ACC112 (cell line): ENCODE results near the gene SCFD1.

Experiments used
- H2AFZ ChIP-seq: fragments of 200-600 bp; sonication (generic); one replicate; pipeline ENCODE4 v1.6.0; 2017; ENCODE audit warnings: antibody characterized with exemption, low read length; ENCODE audit not compliant: unreplicated experiment
- H3K27ac ChIP-seq: fragments of 200-600 bp; sonication (generic); 2 replicates; pipeline ENCODE4 v1.5.1; 2014; ENCODE audit warnings: low read depth, mild to moderate bottlenecking, antibody characterized with exemption, low read length, moderate library complexity
- H3K27me3 ChIP-seq: fragments of 200-600 bp; sonication (generic); 2 replicates; pipeline ENCODE4 v1.6.1; 2014; ENCODE audit warnings: mild to moderate bottlenecking, antibody characterized with exemption, low read length, moderate library complexity, mixed read lengths; ENCODE audit not compliant: insufficient read depth
- H3K36me3 ChIP-seq: fragments of 200-600 bp; sonication (generic); 2 replicates; pipeline ENCODE4 v1.6.1; 2016; ENCODE audit warnings: mild to moderate bottlenecking, antibody characterized with exemption, low read length, moderate library complexity, mixed read lengths; ENCODE audit not compliant: insufficient read depth
- H3K4me1 ChIP-seq: fragments of 200-600 bp; sonication (generic); one replicate; pipeline ENCODE4 v1.6.1; 2016; ENCODE audit warnings: low read length, mixed read lengths; ENCODE audit not compliant: insufficient read depth, unreplicated experiment, control insufficient read depth
- H3K4me3 ChIP-seq: fragments of 200-600 bp; sonication (generic); 2 replicates; pipeline ENCODE4 v1.5.1; 2014; ENCODE audit warnings: mild to moderate bottlenecking, low read depth, low read length
- H3K79me2 ChIP-seq: fragments of 200-600 bp; sonication (generic); one replicate; pipeline ENCODE4 v1.6.0; 2016; ENCODE audit warnings: low read length; ENCODE audit not compliant: control insufficient read depth, unreplicated experiment, insufficient read depth

The SCFD1 gene

DNA sequence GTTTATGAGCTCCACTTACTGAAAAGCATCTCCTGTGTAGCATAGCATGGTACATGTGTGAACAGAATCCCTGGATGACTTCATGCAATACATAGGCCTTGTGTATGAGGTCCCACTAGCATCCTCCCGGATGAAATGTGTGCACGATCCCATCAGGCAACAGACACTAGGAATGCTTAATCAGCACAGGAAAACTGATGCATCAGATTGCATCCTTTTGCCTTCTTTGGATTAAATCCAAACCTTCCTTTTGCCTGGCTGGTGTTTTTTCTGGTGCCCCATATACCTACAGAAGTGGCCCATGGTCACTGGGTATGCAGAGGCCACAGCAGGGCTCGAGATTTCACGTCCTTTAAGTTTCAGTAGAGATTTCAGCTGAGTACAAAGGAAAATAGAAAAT, 131.3 kb downstream of the SCFD1 start:
- H3K36me3 ChIP-seq = no peaks in the 10 kb centered on the region
- no peak overlapping the region for H3K27ac ChIP-seq
- H3K4me3 ChIP-seq = no peak overlapping the region
- H3K27me3 ChIP-seq = peaks cover 65% of the 10 kb centered on the region
- H3K4me1 ChIP-seq = no peaks in the 10 kb centered on the region
- no peak overlapping the region for H2AFZ ChIP-seq
- no peaks in the 10 kb centered on the region for H3K79me2 ChIP-seq

DNA sequence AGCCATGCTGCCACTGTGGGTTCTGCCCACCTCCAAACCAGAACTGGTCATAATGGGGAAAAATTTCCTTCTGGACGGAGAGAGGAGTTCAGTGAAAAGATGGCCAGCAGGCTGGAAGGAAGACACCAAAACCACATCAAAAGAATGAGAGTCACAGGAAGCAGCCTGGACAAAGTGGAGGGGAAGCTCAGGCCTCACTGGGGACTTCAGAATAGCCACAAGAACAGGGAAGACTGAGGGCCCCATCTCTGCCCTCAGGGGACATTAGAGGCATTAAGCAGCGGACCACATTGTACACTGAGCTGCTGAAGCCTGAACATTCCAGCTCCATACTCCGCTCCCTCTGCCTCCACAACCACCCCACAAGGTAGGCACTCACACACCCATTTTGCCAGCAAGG, 132.7 kb downstream of the SCFD1 start:
- Histone ChIP-seq H2AFZ (no peak overlapping the region), H3K4me3 (no peak overlapping the region), H3K79me2 (no peaks in the 10 kb centered on the region), H3K4me1 (no peaks in the 10 kb centered on the region), H3K36me3 (no peaks in the 10 kb centered on the region), H3K27ac (no peak overlapping the region), H3K27me3 (peaks cover 67% of the 10 kb centered on the region)

DNA sequence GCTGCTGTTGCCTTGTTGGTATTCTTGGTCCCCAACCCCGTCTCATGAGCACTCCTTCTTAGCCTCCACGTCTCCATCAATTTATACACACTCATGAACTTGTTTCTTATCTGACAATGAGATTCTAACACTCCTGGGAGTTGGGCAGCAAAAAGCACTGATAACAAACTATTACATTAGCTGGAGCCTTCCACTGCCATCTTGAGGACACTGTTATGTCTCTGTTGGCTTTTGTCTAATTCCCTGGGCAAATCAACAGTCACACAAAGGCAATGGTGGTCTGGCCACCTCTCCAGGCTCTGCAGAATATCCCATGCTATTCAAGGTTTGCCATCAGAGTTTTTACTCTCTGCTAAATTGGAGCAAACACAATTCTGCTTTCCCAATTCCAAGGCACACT, 134.5 kb downstream of the SCFD1 start:
- Histone ChIP-seq H3K36me3 (no peaks in the 10 kb centered on the region), H3K79me2 (no peaks in the 10 kb centered on the region), H2AFZ (no peak overlapping the region)

DNA sequence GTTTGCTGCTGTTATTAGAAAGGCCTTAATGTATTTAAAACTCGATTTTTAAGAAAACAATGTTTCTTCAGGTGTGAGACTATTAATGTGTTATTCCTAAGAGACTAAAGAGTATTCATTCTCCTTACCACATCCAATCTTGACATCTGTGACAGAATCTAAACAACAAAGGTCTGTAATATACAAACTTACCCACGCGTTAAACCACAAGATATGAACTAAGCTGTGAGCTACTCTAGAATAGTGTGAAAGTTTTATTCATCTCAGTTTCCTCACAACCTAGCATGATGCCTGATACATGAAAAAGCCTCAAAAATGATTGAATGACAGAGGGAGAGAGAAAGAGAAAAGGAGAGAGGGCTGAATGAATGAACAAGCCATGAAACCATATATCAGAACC, 135.0 kb downstream of the SCFD1 start:
- H3K27me3 ChIP-seq = peaks cover 71% of the 10 kb centered on the region
- no peak overlapping the region for H2AFZ ChIP-seq

More for the DNA sequence above, 134.5 kb downstream of the SCFD1 start:
- Histone ChIP-seq H3K4me3 (no peak overlapping the region), H3K4me1 (no peaks in the 10 kb centered on the region), H3K27ac (no peak overlapping the region), H3K27me3 (peaks cover 70% of the 10 kb centered on the region)

DNA sequence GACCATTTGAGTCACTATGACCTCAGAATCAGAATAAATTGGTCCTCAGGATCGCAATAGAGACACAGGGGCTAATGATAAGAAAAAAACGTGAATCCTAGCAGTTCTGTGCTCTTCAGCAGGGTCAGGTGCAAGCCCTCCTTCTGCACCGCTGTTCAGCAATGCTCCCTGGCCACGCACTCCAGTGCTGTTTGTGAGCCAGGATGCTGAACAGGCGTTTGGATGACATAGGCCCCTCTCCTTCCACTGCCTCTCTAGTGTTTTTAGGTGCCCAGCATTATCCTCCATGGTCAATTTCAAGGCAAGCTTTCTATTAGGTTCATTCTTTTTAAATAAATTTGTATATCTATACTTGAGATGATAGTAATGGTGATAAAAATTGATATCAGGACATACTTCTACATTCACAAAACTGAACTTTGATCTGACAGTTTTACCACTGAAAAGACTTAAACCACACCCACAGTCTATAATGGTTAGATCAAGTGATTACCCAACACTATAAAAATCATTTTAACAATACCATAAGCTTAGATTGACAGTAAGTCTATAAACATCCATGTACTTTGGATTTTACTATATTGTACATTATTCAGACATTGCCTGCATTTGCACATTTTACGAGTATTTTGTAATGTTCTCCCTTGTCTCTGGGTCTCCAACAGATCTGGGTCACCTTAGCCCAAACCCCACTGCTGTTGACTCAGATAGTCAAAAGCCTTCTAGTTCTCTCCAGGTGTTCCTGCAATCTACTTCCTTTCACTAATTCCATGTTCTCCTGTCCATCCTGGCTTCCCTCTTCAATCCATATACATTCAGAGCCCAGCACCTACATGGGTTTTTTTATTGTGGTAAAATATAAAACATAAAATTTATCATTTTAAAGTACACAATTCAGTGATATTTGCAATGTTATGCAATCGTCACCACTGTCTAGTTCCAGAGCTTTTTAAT, 137.3 kb downstream of the SCFD1 start:
- Histone ChIP-seq H3K27ac (no peak overlapping the region), H3K79me2 (no peaks in the 10 kb centered on the region)

More for the DNA sequence above, 135.0 kb downstream of the SCFD1 start:
- H3K79me2 ChIP-seq = no peaks in the 10 kb centered on the region
- H3K27ac ChIP-seq = no peak overlapping the region
- no peaks in the 10 kb centered on the region for H3K36me3 ChIP-seq
- no peaks in the 10 kb centered on the region for H3K4me1 ChIP-seq
- H3K4me3 ChIP-seq = no peak overlapping the region

DNA sequence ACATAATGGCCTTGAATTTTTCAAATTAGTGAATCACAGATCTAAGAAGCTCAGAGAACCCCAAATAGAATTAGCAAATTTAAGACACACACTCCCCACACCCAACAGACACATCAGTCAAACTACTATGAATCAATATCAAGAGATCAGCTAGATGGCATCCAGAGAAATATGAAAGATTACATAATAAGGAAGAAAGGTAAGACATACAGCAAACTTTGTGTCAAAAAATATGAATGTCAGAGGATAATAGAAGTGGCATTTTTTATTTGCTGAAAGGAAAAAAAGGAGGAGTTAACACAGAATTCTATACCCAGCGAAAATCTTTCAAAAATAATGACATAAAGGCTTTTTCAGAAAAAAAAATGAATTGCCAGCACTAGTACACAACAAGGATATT, 141.8 kb downstream of the SCFD1 start:
- no peak overlapping the region for H2AFZ ChIP-seq
- no peak overlapping the region for H3K27ac ChIP-seq
- no peak overlapping the region for H3K4me3 ChIP-seq
- no peaks in the 10 kb centered on the region for H3K4me1 ChIP-seq
- H3K27me3 ChIP-seq = peaks cover 43% of the 10 kb centered on the region
- H3K79me2 ChIP-seq = no peaks in the 10 kb centered on the region
- no peaks in the 10 kb centered on the region for H3K36me3 ChIP-seq

More for the DNA sequence above, 137.3 kb downstream of the SCFD1 start:
- H3K27me3 ChIP-seq = peaks cover 60% of the 10 kb centered on the region
- no peaks in the 10 kb centered on the region for H3K36me3 ChIP-seq
- H3K4me3 ChIP-seq = no peak overlapping the region
- no peak overlapping the region for H2AFZ ChIP-seq
- no peaks in the 10 kb centered on the region for H3K4me1 ChIP-seq

DNA sequence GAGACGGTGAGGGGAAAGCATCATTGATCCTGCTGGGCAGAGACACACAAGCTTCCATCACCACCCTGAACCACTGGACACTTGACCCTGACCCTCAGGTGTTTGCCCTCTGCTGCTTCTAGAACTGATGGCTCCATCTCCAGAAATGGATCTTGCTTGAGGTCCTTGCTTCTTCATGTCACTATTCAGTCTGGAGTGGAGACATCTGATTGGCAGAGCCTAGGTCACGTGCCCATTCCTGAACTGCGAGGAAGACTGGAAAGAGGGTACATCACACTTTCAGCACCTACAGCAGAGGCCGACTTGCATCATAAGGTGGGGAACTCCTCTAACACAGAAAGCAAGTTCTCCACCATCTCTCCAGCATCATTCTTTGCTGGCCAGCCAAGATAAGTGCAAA, 145.5 kb downstream of the SCFD1 start:
- H3K27me3 ChIP-seq = peaks cover 55% of the 10 kb centered on the region
- no peaks in the 10 kb centered on the region for H3K36me3 ChIP-seq
- no peaks in the 10 kb centered on the region for H3K4me1 ChIP-seq
- H3K79me2 ChIP-seq = no peaks in the 10 kb centered on the region
- no peak overlapping the region for H2AFZ ChIP-seq
- no peak overlapping the region for H3K4me3 ChIP-seq
- no peak overlapping the region for H3K27ac ChIP-seq

DNA sequence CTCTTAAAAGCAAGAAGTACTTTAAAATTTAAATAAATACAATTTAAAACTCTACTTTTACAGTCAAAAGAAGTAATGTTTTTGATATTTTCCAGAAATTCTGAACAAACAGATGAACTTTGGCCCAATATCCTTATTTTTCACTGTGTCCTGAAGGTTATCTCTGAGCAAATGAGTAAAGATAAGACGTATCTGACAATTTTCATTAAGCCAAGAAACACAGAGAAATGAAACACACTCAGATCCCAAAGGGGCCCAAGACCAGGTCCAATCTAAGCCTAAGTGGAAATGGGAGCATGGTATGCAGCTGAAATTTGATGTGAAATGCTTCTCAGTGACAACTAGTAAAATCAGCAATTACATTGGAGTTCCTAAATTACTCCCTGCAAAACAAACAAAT, 146.7 kb downstream of the SCFD1 start:
- no peaks in the 10 kb centered on the region for H3K79me2 ChIP-seq
- H3K27me3 ChIP-seq = peaks cover 66% of the 10 kb centered on the region
- H2AFZ ChIP-seq = no peak overlapping the region
- no peaks in the 10 kb centered on the region for H3K4me1 ChIP-seq
- H3K27ac ChIP-seq = no peak overlapping the region
- H3K36me3 ChIP-seq = no peaks in the 10 kb centered on the region
- H3K4me3 ChIP-seq = no peak overlapping the region

DNA sequence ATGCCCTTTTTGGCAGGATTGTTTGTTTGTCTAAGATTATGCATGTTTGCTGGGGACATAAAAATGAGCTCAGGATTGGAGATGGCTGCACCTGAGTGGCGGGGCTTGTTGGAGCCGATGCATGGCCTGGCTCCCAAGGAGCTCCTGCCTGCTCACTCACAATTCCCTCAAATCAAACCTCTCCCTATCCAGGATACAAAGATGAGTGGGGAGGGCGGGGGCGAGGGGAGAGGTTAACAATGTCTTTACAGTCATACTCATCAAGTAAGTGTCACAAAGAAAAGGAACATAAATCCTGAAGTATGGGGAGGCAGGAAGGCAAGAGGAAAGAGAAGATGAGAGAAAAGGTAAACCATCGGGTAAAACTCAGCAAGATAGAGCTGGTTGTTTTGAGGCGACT, 148.3 kb downstream of the SCFD1 start:
- no peaks in the 10 kb centered on the region for H3K79me2 ChIP-seq
- H3K4me1 ChIP-seq = no peaks in the 10 kb centered on the region
- H3K36me3 ChIP-seq = no peaks in the 10 kb centered on the region
- no peak overlapping the region for H3K27ac ChIP-seq
- H3K4me3 ChIP-seq = no peak overlapping the region
- H2AFZ ChIP-seq = no peak overlapping the region
- peaks cover 70% of the 10 kb centered on the region for H3K27me3 ChIP-seq

DNA sequence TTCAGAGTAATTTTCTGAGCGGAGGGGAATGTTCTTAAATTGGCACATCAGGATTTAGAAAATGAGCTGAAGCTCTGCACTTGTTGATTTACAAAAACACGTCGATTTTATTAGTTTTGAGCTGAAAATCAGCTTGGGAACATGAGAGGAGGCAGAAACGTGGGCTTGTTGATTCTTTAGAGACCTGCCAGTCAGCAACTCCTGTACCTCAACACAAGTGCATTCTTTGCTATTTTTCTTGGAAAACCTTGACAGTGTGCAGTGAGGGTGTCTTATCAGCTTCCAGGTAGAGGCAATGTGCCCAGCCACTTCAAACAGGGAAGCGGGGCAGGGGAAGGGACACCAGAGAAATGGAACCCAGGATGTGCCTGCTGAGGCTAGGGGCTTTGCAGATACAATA, 149.5 kb downstream of the SCFD1 start:
- H3K27me3 ChIP-seq = peaks cover 82% of the 10 kb centered on the region
- H3K27ac ChIP-seq = no peak overlapping the region
- H2AFZ ChIP-seq = no peak overlapping the region
- H3K36me3 ChIP-seq = no peaks in the 10 kb centered on the region
- H3K4me3 ChIP-seq = no peak overlapping the region
- H3K4me1 ChIP-seq = no peaks in the 10 kb centered on the region
- H3K79me2 ChIP-seq = no peaks in the 10 kb centered on the region

DNA sequence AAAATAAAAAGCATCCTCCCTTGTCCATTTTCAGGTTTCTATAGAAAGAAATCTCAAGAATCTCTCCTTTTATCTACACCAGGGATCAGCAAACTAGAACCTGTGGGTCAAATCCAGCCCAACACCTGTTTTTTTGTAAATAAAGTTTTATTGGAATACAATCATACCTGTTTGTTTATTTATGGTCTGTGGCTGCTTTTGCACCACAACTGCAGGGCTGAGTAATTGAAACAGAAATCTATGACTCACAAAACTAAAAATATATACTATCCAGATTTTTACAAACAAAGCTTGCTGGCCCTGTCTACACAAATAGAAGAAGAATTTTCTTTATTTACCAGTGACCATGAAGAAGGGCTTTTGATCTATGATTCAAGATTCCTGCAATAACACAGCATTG, 157.1 kb downstream of the SCFD1 start:
- peaks cover 9% of the 10 kb centered on the region for H3K4me1 ChIP-seq
- no peak overlapping the region for H2AFZ ChIP-seq
- H3K4me3 ChIP-seq = no peak overlapping the region
- H3K27ac ChIP-seq = no peak overlapping the region
- H3K36me3 ChIP-seq = no peaks in the 10 kb centered on the region
- peaks cover 34% of the 10 kb centered on the region for H3K27me3 ChIP-seq
- H3K79me2 ChIP-seq = no peaks in the 10 kb centered on the region
